Aorta (tissue), 5 donors: ENCODE data around the gene SFXN1. TPM values are rescaled to one million over a fixed set of nuclear protein-coding genes. Genes with fewer than 3 reads are reported as not detected.

Experiments
- ATAC-seq: fragments of 200-7000 bp; cut with Tn5 transposase; one replicate; pipeline ENCODE4 v1.9.1; 2022; ENCODE audit warnings: moderate library complexity; ENCODE audit not compliant: low FRiP score
- DNase-seq, 2 donors: peaks; one replicate each; pipeline ENCODE4 v3.0.0-alpha.2; 2020
- H3K27ac ChIP-seq, 2 donors: one replicate each; pipeline ENCODE4 v1.5.1; 2013; ENCODE audit warnings: low read length in 2 of 2, mild to moderate bottlenecking in 2 of 2, moderate library complexity in 2 of 2, control low read depth in 1 of 2, inconsistent platforms in 1 of 2, low read depth in 1 of 2
- H3K27me3 ChIP-seq, 2 donors: one replicate each; pipeline ENCODE4 v1.6.1; 2013; ENCODE audit warnings: control low read depth in 1 of 2, low read length in 1 of 2, mild to moderate bottlenecking in 1 of 2, moderate library complexity in 1 of 2; ENCODE audit not compliant: insufficient read depth in 2 of 2, control insufficient read depth in 1 of 2
- H3K36me3 ChIP-seq, 2 donors: one replicate each; pipeline ENCODE4 v1.6.1; 2013; ENCODE audit warnings: control low read depth in 1 of 2, low read length in 1 of 2, mild to moderate bottlenecking in 1 of 2; ENCODE audit not compliant: insufficient read depth in 2 of 2, control insufficient read depth in 1 of 2
- H3K4me1 ChIP-seq, 2 donors: one replicate each; pipeline ENCODE4 v1.6.1; 2013; ENCODE audit warnings: low read length in 2 of 2, control low read depth in 1 of 2, mild to moderate bottlenecking in 1 of 2, moderate library complexity in 1 of 2; ENCODE audit not compliant: insufficient read depth in 2 of 2, control insufficient read depth in 1 of 2
- H3K4me3 ChIP-seq, 2 donors: one replicate each; pipeline ENCODE4 v1.5.1; 2013; ENCODE audit warnings: low read length in 2 of 2, control low read depth in 1 of 2, mild to moderate bottlenecking in 1 of 2
- H3K9me3 ChIP-seq: one replicate; pipeline ENCODE4 v1.6.1; 2013; ENCODE audit warnings: mild to moderate bottlenecking, low read length; ENCODE audit not compliant: control insufficient read depth
- WGBS, 2 donors: extraction: QIAGEN DNeasy Blood & Tissue Kit; methylation state at CpG; one replicate each; pipeline ENCODE4 v1.1.7; 2013; 5-methylcytosine and 5-hydroxymethylcytosine counted together
- intact Hi-C, 2 donors: fragments of 100-400 bp; cut with DNase I; formaldehyde crosslinking; loops; one replicate each; pipeline versions ENCODE4 v1.14.2 to v1.15.0; 2022
- polyA plus RNA-seq, 2 donors: library from polyadenylated mRNA; stranded (reverse); fragments of 200-250 nt; gene quantifications; one replicate each; pipeline ENCODE4 v1.2.3, GENCODE V29; 2013
- total RNA-seq, 2 donors: library from RNA; stranded (reverse); fragmentation: NEBNext Ultra II Directional; extraction: Animal tissue kit (Norgen Biotek cat#: 25700); gene quantifications; one replicate each; pipeline ENCODE4 v1.2.1, GENCODE V29; 2021
- donor health status: healthy with polysubstance abuse.
- donor health status: Bipolar disorder and iron deficiency.
- donor health status: DM: no; HTN: no; CAD: no.
- donor health status: DM: no; HTN: no; CAD: no.
- donor health status: DM: yes; HTN: yes; CAD: no.

SFXN1 gene
- total and polyA plus RNA-seq, 4 donors: 8.2 to 28.3 (median 24.6) TPM

DNA sequence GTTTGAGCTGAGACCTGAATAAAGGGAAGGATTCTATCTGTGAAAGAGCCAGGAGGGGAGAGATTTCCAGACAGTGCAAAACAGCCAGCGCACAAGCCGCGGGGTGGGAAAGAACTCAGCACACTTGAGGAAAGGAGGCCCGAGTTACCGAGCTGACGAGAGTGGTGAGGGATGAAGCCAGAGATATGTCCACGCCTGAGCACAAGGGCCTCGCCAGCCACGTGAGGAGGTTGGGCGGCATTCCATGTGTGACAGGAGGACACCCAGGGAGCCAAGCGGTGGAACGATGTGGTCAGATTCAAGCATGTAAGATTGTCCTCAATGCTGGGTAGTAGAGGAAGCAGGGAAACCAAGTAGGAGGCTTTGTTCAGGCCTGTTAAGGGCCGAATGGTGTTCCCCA, 17.0 kb upstream of the SFXN1 start:
- H3K36me3 ChIP-seq: no peaks in the 10 kb centered on the region
- no peak overlapping the region for H3K4me3 ChIP-seq
- peaks cover 0 to 2% of the 10 kb centered on the region in 2 donors for H3K27me3 ChIP-seq
- peaks cover 3% of the 10 kb centered on the region for H3K9me3 ChIP-seq
- 88 to 95% methylated on average over 13 of the region's 13 CpGs for WGBS, 2 donors
- no peak for ATAC-seq
- DNase-seq: no peak
- no peak overlapping the region for H3K27ac ChIP-seq
- intact Hi-C loops: loop anchor here in 1 of 2 donors (5.0 kb wide), 1 partner anchor 509 kb away; no protein-coding TSS in a partner anchor
- H3K4me1 ChIP-seq: no peaks in the 10 kb centered on the region

DNA sequence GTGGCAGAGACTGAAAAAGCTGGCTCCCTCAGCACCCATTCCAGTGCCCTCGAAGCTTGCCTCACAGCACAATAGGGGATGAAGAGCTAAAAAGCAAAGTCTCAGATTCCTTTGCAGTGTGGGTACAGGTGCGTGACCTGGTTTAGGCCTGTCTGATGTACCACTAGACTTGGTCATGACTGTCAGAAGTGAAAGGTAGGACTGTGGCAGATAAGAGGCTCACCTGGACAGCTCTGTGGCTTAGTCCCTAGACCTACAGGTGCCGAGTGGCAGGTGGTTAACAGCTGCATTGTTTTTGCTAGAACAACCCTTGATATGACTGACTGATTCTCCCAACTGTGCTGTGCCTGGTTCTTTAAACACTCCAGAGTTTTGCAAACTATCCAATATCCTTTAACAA, 14.7 kb upstream of the SFXN1 start:
- Histone ChIP-seq H3K4me3 (no peak overlapping the region), H3K9me3 (peaks cover 3% of the 10 kb centered on the region), H3K27me3 (peaks cover 0 to 2% of the 10 kb centered on the region in 2 donors), H3K4me1 (no peaks in the 10 kb centered on the region), H3K36me3 (no peaks in the 10 kb centered on the region), H3K27ac (no peak overlapping the region)
- WGBS, 2 donors: 89% methylated on average over 3 of the region's 3 CpGs
- ATAC-seq (no peak), DNase-seq (no peak)
- intact Hi-C loops: loop anchor here in 1 of 2 donors (5.0 kb wide), 1 partner anchor 511 kb away; no protein-coding TSS in a partner anchor

DNA sequence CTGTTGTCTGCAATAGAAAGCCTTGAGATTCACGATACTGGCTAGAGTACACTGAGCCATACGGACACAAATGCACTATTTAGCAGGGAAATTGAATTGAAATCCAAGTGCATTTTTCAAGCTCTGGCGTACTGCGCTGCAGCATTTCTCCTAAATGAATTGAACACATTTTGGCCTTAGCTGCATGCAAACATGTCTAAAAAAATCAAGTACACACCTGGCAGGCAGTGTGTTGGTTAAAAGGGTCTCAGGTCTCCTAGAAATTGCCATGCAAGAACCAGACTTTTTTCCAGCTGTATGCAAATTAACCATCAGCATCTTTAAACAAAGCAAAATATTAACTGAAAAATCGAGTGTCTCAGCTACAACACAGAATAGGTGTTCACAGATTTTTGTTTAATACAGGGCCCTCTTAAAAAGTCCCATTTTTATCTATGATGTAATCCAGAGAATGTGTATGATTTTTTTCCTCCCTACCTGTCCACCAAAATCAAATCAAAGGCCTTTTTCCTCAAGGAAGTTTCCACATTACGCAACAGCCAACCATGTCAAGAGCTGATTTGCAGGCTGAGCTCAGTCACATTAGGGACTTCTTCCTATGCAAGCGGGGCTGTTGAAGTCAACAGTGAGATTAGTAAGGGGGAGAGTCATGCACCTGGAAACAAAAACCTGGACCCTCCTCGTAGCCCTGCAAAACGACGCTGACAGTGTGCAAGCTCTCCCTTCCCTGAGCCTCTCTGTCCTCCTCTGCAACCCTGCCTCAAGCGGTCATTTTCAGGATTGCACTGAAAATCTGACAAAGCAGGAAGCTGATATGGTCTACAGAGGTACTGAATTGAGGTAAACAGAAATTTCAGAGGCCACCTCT, 14.1 kb upstream of the SFXN1 start:
- Histone ChIP-seq H3K9me3 (peaks cover 3% of the 10 kb centered on the region), H3K27me3 (peaks cover 0 to 2% of the 10 kb centered on the region in 2 donors), H3K4me3 (no peak overlapping the region), H3K36me3 (no peaks in the 10 kb centered on the region), H3K27ac (no peak overlapping the region), H3K4me1 (no peaks in the 10 kb centered on the region)
- no peak for DNase-seq
- intact Hi-C loops: loop anchor here in 1 of 2 donors (5.0 kb wide), 1 partner anchor 512 kb away; no protein-coding TSS in a partner anchor
- no peak for ATAC-seq
- 55 to 57% methylated on average over 11 of the region's 11 CpGs for WGBS, 2 donors

DNA sequence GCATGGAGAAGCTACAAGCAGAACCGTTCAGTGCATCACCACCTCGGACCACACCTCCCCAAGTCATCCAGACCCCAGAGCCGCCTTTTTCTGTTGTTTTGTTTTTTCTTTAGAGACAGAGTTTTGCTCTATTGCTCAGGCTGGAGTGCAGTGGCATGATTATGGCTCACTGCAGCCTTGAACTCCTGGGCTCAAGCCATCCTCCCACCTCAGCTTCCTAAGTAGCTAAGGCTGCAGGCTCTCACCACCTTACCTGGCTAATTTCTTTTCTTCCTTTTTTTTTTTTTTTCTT, 13.5 kb upstream of the SFXN1 start:
- 6 to 12% methylated on average over 3 of the region's 3 CpGs for WGBS, 2 donors
- DNase-seq (no peak), ATAC-seq (no peak)
- Histone ChIP-seq H3K27me3 (peaks cover 0 to 2% of the 10 kb centered on the region in 2 donors), H3K4me3 (no peak overlapping the region), H3K9me3 (peaks cover 3% of the 10 kb centered on the region), H3K27ac (no peak overlapping the region), H3K4me1 (no peaks in the 10 kb centered on the region), H3K36me3 (no peaks in the 10 kb centered on the region)
- intact Hi-C loops: loop anchor here in 1 of 2 donors (5.0 kb wide), 1 partner anchor 513 kb away; no protein-coding TSS in a partner anchor

DNA sequence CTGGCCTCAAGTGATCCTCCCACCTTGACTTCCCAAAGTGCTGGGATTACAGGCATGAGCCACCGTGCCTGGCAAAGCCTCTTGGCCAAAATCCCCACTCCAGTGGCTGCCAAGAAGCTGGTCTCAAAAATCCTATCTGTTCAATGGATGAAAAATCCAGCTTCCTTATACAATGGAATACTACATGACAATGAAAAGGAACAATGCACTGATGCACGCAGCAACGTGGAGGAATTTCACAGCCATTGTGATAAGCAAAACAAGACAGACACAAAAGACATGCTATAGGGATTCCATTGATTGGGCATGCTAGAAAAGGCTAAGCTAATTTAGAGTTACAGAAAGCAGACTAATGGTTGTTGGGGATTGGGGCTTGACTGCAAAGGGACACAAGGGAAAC, 13.1 kb upstream of the SFXN1 start:
- no peak overlapping the region for H3K4me3 ChIP-seq
- 29 to 43% methylated on average over 3 of the region's 3 CpGs for WGBS, 2 donors
- no peak for DNase-seq
- peaks cover 3% of the 10 kb centered on the region for H3K9me3 ChIP-seq
- H3K36me3 ChIP-seq: no peaks in the 10 kb centered on the region
- no peaks in the 10 kb centered on the region for H3K4me1 ChIP-seq
- no peak for ATAC-seq
- H3K27me3 ChIP-seq: peaks cover 0 to 2% of the 10 kb centered on the region in 2 donors
- no peak overlapping the region for H3K27ac ChIP-seq
- intact Hi-C loops: no loop called here

DNA sequence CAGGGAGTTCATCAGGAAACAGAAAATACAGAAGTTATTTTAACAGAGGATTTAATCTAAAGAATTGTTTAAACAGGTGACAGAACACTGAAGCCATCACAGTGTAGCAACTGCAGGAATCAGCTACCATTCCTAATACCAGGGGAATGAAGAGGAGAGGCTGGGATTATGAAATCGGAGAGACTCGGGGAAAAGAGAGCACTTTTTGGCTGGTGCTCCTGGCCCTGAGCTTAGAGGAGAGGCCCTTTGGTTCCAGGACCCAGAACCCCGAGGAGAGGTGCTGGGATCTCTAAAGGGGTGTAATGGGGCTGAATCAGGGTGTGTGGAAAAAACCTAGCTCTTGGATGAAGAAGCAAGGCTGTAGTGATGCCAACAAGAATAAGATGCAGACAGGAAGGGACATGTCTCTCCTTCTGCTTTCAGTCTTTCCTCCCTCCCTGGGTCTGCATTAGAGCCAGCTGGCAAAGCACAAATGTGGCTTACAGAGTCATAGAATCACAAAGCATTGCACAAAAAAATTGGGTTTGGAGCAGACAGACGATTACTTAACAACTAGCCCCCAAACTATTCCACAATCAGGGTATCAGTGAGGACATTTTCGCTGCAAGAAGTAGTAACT, 11.6 kb upstream of the SFXN1 start:
- H3K27me3 ChIP-seq: peaks cover 0 to 2% of the 10 kb centered on the region in 2 donors
- no peak overlapping the region for H3K27ac ChIP-seq
- ATAC-seq (peak; percentile 81), DNase-seq (peak in 1 of 2 donors; percentile 73)
- H3K4me3 ChIP-seq: no peak overlapping the region
- H3K4me1 ChIP-seq: no peaks in the 10 kb centered on the region
- WGBS, 2 donors: 5 to 12% methylated on average over 5 of the region's 5 CpGs
- intact Hi-C loops: no loop called here
- H3K9me3 ChIP-seq: peaks cover 3% of the 10 kb centered on the region
- no peaks in the 10 kb centered on the region for H3K36me3 ChIP-seq

DNA sequence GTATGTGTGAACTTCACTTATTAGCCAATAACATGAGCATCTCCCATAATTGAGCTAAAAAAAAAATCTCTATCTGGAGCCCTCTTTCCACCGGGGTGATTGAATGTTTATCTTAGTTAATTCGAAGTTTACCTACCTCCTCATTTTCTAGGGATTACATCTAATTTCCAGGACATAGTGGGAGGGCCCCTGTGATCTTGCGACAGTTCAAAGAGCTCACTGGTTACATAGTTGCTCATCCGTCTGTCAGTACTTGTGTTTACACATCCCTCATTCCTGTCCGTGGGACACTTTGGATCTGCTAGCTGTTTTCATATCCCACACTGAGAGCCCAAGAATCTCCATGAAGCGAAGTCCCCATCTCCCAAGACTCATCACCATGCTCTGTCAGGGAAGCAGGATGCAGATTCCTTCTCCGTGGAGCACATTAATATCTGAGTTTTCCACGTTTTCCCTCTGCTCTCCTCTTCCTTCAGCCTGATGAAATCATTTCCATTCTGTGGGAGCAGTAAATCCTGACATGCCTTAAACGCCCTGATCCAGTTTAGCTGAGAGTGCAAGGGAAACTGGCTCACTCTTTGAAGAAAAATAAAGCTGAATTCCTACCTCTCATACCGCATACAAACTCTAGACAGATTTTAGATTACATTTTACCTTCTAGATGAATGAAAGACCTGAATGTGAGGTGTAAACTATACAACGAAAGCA, 10.2 kb upstream of the SFXN1 start:
- no peak overlapping the region for H3K4me3 ChIP-seq
- DNase-seq (no peak), ATAC-seq (no peak)
- 55% methylated on average over 11 of the region's 11 CpGs for WGBS, 2 donors
- intact Hi-C loops: no loop called here
- no peaks in the 10 kb centered on the region for H3K9me3 ChIP-seq
- H3K4me1 ChIP-seq: no peaks in the 10 kb centered on the region
- H3K36me3 ChIP-seq: no peaks in the 10 kb centered on the region
- no peak overlapping the region for H3K27ac ChIP-seq
- no peaks in the 10 kb centered on the region for H3K27me3 ChIP-seq

DNA sequence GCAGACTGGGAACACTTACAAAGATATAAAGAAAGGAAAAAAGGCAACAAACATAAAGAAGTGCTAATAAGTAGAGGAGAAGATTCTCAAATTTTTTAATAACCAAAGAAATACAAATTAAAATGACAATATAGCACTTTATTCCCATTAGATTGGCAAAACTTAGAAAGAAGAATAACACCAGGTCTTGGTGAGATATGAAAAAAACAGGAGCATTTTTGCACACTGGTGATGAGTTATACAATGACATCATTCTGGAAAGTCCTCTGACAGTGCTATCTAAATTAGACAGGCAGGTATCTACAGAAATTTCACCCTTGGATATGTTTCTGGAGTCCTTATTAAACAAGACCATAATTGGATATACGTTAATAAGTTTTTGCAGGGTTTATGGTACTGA, 9.5 kb upstream of the SFXN1 start:
- Histone ChIP-seq H3K36me3 (no peaks in the 10 kb centered on the region), H3K9me3 (no peaks in the 10 kb centered on the region), H3K27me3 (no peaks in the 10 kb centered on the region), H3K4me1 (no peaks in the 10 kb centered on the region), H3K27ac (no peak overlapping the region), H3K4me3 (no peak overlapping the region)
- DNase-seq (no peak), ATAC-seq (no peak)
- WGBS, 2 donors: 97 to 98% methylated on average over 1 of the region's 1 CpG
- intact Hi-C loops: no loop called here
